IPS-18a (cell line): ENCODE data around the gene IRX3.

Experiments used
- H3K27ac ChIP-seq: one replicate; pipeline ENCODE4 v1.5.1; 2013; ENCODE audit warnings: low read length
- H3K27me3 ChIP-seq: one replicate; pipeline ENCODE4 v1.6.1; 2013; ENCODE audit warnings: mild to moderate bottlenecking, low read length; ENCODE audit not compliant: control insufficient read depth, insufficient read depth
- H3K36me3 ChIP-seq: one replicate; pipeline ENCODE4 v1.6.1; 2013; ENCODE audit warnings: low read depth, low read length; ENCODE audit not compliant: control insufficient read depth
- H3K4me1 ChIP-seq: one replicate; pipeline ENCODE4 v1.6.1; 2013; ENCODE audit warnings: low read depth, low read length; ENCODE audit not compliant: control insufficient read depth
- H3K4me3 ChIP-seq: one replicate; pipeline ENCODE4 v1.5.1; 2013; ENCODE audit warnings: low read length
- H3K9ac ChIP-seq: one replicate; pipeline ENCODE4 v1.6.1; 2013; ENCODE audit warnings: mild to moderate bottlenecking, low read length, moderate library complexity
- H3K9me3 ChIP-seq: one replicate; pipeline ENCODE4 v1.6.1; 2013; ENCODE audit warnings: low read depth, low read length; ENCODE audit not compliant: control insufficient read depth

IRX3 gene

DNA sequence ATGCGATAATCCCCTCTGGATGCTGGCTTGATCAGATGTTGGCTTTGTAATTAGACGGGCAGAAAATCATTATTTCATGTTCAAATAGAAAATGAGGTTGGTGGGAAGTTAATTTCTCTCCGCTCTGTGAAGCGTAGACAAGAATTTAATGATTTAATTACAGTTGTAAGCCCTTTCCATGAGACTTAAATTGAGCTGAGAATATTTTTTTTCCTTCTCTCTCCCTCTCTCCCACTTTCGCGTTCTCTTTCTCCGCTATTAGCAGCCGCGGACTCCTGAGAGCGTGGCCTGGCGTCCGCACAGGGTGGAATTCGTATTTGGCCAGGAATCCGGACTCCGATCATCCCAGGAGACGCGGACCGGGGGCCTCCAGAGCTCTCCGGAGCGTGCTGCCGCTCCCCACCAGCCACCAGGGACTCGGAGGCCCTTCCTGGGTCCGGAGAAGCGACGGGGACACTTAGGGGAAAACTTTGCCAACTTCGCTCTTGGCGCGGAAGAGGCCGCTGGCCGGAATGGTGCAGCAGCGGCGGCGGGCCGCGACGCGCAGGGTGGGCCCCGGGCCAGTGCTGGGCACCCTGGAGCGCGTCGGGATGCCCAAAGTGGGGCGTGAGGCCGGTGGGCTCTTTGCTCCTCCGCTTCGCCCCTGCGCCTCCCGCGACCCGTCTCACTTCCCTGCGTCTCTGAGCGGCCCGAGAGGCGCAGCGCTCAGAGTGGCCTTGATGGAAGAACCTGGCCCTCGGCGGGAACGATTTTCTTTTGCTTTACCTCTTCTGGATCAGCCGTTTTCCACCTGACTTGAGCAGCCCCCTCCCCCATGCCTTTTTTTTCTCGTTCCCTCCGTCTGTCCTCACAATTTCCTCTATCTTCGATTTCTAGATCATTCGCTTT, 3.6 kb upstream of the IRX3 start:
- Histone ChIP-seq H3K36me3 (no peaks in the 10 kb centered on the region), H3K4me1 (peaks cover 20% of the 10 kb centered on the region), H3K9me3 (no peaks in the 10 kb centered on the region), H3K27me3 (peaks cover 74% of the 10 kb centered on the region), H3K27ac (no peak overlapping the region), H3K4me3 (peak overlapping the region; percentile 41), H3K9ac (no peak overlapping the region)

DNA sequence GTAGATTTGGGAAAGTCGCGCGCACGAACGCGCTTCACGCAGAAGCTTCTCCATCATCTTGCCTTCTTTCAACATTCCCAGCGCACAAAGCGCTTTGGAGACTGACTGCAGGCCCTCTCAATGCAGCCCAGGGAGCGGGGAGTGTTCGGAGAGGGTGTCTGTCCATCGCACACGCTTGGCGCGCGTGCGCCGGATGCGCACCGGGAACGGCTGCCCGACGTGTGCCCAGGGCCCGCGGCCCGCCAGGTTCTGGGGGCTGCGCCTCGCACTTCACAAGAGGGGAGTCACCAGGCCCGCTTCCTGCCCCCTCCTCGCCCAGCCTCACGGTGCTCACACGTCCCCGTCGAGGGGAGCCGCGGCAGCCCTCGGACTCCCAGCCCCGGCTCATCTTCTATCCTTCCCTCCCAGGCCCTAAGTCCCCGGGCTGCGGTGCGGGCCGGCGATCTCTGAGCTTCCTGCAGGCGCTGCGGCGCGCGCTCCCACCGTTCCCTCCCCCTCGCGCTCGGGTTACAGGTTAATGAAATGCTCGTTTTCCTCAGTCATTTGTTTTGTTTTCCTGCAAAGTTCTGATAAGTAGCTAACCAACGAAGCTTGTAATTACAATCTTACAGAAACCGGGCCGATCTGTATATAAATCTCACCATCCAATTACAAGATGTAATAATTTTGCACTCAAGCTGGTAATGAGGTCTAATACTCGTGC, 2.8 kb upstream of the IRX3 start:
- no peak overlapping the region for H3K9ac ChIP-seq
- H3K27ac ChIP-seq: no peak overlapping the region
- H3K9me3 ChIP-seq: no peaks in the 10 kb centered on the region
- H3K4me1 ChIP-seq: peaks cover 20% of the 10 kb centered on the region
- H3K36me3 ChIP-seq: no peaks in the 10 kb centered on the region
- peak overlapping the region; percentile 41 for H3K4me3 ChIP-seq
- peaks cover 82% of the 10 kb centered on the region for H3K27me3 ChIP-seq

DNA sequence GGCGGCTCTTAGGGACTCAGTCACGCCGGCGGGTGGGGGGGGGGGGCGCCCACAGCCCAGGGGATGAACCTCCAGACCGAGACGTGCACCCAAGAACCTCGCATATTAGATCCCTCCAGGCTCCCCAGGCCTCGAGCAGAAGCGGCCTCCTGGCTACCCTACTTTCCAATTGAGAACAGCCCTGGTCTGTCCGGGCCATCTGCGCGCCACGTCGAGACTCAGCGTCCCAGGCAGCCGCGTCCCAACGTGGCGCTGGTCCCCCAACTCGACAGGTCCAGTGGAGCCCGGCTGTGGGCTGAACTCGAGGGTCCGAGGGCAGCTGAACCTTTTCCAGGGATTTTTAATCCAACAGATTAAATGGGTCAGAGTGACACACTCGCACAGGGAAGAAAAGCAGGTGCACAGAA, 2.3 kb upstream of the IRX3 start:
- peak overlapping the region; percentile 41 for H3K4me3 ChIP-seq
- no peak overlapping the region for H3K9ac ChIP-seq
- no peaks in the 10 kb centered on the region for H3K9me3 ChIP-seq
- H3K27ac ChIP-seq: no peak overlapping the region
- H3K36me3 ChIP-seq: no peaks in the 10 kb centered on the region
- peaks cover 85% of the 10 kb centered on the region for H3K27me3 ChIP-seq
- peaks cover 22% of the 10 kb centered on the region for H3K4me1 ChIP-seq

DNA sequence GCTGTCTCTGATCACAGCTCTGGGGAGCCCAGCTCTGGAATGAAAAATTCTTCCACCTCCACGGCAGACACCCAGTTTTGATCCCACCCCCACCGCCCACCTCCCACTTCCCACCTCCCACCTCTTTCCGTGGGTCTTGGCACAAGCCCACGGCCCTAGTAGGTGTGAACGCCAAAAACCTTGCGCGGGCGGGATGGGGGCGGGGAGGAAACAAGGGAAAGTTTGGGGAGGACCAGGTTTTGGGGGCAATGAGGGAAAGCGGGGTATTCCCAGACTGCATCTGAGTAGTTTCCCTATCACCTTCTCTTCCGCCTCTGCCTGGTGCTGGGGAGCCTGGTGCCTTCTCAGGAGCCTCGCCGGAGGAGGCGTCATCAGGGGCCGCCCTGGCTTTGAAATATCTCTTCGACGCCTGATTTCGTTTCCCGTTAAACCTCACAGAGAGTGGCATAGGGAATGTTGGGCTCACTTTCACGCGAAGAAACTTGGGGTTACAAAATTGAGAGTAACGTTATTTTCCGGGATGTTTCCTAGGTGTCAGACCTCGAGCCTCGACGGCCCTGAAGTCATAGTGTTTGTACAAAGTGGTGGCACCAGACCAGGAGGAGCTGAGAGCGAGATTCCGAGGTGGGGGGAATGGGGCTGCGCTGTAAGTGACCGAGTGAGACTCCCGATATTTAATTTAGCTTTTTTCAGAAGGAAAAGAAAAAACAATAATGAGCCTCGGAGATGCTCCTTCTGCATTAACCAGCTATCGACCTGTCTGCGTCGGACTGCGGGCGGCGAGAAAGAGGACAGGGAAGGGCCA, 1.6 kb upstream of the IRX3 start:
- Histone ChIP-seq H3K4me3 (peak overlapping the region; percentile 91), H3K9ac (no peak overlapping the region), H3K36me3 (no peaks in the 10 kb centered on the region), H3K27me3 (peaks cover 85% of the 10 kb centered on the region), H3K27ac (no peak overlapping the region), H3K9me3 (no peaks in the 10 kb centered on the region), H3K4me1 (peaks cover 26% of the 10 kb centered on the region)

DNA sequence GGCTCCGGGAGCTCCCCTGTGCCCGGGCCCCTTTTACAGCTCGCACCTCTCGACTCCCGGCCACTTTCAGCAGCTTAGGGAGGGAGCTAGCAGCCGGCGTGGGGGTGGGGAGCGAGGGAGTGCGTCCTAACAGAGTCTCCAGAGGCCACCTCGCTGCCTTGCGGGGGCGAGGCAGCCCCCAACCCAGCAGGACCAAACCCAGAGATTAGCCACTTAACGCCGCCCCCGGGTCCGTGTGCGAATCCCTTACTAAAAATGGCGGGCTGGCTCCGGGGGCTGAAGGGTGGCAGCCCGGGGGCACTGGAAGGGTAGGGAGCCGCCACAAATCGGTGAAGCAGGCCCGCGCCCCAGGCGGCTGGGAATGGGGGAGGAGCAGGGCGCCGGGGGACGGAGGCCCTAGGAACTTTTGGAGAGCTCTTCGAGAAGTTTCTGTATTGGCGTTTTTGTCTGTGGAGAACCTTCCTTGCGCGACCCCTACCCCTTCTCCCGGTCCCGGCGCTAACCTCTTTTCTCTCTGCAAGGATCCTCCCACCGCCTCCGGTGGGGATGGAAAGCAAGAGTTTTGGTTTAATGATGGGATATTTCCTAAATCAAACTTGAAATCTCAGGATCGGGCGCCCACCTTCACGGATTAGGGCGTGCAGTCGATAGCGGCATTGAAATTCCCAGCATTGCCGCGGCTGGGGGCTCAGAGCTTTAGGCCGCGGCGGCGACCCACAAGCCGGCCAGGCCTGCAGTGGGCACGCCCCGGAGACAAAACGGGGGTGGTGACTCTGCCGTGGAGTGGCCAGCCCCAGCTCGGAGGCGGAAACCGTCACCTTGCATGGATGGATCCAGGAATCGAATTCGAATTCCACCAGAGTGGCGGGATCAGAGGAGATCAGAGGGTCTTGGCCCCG, 793 bp upstream of the IRX3 start:
- peak overlapping the region; percentile 26 for H3K9ac ChIP-seq
- H3K27ac ChIP-seq: no peak overlapping the region
- no peaks in the 10 kb centered on the region for H3K36me3 ChIP-seq
- no peaks in the 10 kb centered on the region for H3K9me3 ChIP-seq
- peaks cover 29% of the 10 kb centered on the region for H3K4me1 ChIP-seq
- H3K4me3 ChIP-seq: peak overlapping the region; percentile 91
- peaks cover 85% of the 10 kb centered on the region for H3K27me3 ChIP-seq

DNA sequence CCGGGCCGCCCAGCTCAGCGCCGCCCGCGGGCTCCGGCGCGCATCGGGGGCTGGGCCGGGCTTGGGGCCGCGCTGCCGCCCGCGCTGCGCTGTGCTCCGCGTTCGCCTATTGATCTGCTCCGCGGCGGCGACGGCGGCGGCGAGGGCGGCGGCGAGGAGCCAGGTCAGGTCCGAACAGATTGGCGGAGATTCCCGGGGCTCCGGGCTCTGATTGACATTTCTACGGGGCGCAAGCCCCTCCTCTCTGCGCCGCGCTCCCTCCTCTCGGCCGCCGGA, 559 bp downstream of the IRX3 start:
- H3K9me3 ChIP-seq: no peaks in the 10 kb centered on the region
- H3K27me3 ChIP-seq: peaks cover 85% of the 10 kb centered on the region
- H3K27ac ChIP-seq: no peak overlapping the region
- no peak overlapping the region for H3K9ac ChIP-seq
- H3K4me3 ChIP-seq: peak overlapping the region; percentile 91
- no peaks in the 10 kb centered on the region for H3K36me3 ChIP-seq
- peaks cover 23% of the 10 kb centered on the region for H3K4me1 ChIP-seq

DNA sequence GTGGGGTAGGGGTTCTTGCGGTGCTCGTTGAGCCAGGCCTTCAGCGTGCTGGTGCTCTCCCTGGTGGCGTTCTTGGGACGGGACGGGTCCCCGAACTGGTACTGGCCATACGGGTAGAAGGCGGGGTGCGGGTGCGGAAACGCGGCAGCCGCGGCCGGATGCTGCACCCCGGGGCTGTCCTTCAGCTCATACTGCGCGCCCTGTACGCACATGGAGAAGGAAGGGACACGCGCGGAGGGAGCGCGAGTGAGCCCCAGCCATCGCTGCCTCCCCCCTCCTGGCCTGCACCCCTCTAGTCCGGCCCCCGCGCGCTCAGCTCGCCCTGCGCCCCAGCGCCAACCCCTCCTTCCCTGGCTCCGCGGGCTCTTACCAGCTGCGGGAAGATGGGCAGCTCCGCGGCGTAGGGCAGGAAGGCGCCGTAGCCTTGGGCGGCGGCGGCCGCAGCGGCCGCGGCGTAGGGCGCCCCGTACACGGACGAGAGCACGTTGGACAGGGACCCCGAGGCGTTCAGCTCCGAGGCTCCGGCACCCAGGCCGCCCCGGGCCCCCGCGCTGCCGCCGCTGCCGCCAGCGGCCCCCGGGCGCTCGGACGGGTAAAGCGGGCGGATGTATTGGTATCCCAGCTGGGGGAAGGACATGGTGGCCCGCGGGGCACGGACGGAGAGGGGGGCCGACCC, 1.0 kb downstream of the IRX3 start:
- peaks cover 85% of the 10 kb centered on the region for H3K27me3 ChIP-seq
- no peaks in the 10 kb centered on the region for H3K9me3 ChIP-seq
- no peaks in the 10 kb centered on the region for H3K36me3 ChIP-seq
- no peak overlapping the region for H3K9ac ChIP-seq
- H3K4me3 ChIP-seq: peak overlapping the region; percentile 91
- H3K4me1 ChIP-seq: peaks cover 19% of the 10 kb centered on the region
- no peak overlapping the region for H3K27ac ChIP-seq

DNA sequence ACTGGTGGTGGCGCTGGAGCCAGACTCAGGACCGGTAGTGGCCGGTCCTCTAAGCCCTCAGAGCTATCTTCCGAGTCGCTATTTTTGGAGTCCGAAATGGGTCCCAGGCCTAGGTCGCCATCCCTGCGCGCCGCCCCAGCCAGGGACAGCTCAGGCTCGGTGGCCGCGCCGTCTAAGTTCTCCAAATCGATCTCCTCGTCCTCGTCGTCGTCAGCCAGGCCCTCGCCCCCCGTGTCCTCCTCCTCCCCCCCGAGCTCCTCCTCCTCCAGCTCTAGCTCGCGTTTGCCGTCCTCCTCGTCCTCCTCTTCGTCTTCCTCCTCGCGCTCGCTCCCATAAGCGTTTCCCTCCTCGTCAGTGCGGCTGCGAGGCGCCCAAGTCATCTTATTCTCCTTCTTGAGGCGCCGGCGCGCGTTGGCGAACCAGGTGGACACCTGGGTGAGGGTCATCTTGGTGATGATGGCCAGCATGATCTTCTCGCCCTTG, 1.6 kb downstream of the IRX3 start:
- H3K4me1 ChIP-seq: peaks cover 16% of the 10 kb centered on the region
- H3K4me3 ChIP-seq: peak overlapping the region; percentile 91
- H3K9ac ChIP-seq: no peak overlapping the region
- H3K27me3 ChIP-seq: peaks cover 85% of the 10 kb centered on the region
- no peak overlapping the region for H3K27ac ChIP-seq
- no peaks in the 10 kb centered on the region for H3K36me3 ChIP-seq
- no peaks in the 10 kb centered on the region for H3K9me3 ChIP-seq

DNA sequence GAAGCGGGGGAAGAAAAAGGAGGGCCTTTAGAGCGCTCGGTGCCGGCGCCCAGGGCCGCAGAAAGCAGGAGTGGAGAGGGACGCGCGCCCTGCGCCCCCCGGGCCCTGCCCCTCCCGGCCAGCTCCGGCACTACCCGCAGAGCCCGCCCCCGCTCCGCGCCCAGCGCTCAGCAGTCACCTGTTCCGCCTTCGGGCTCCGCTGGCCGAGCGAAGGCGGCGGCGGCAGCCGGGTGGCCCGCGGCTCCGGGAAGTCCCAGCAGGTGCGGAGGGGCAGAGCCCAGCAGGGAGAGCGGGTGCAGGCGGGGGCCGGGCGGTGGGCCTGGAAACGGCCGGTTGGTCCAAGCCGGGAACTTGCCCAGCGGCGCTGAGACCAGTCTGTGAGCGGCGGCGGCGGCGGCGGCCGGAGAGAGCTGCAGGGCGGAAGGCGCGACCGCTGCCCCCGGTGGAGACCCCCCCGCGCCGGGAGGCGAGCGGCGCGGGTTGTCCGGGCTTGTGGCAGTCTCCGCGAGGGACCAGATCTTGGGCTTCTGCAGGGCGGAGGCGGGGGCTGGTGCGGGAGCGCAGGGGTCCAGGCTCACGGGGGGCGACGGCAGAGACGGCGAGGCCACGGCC, 2.2 kb downstream of the IRX3 start:
- no peak overlapping the region for H3K27ac ChIP-seq
- peak overlapping the region; percentile 91 for H3K4me3 ChIP-seq

DNA sequence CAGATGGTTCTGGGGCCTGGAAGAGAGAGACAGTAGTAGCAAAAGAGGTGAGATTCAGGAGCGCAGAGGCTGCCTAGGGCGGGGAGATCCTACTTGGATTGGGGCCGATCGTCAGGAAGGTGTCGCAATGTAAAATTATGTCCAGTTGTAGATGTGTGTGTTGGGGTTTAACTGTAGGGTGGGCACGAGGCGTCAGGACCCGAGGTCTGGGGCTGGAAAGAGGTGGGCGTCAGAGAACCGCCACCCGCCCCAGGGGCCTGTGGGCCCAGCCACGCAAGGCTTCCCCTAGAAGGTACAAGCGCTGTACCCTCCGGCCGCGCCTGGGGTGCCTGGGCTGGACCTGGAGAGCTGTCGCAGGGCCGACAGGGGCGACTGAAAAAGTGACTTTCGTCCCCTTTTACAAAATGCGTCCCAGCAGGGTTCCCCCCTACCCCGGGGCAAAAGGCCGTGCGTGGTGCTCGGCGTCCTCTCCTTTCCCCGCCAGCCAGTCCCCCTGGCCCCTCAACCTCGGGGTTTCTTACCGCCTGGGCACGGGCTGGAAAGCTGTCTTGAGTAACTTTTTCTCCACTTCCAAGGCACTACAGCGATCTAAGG, 2.8 kb downstream of the IRX3 start:
- Histone ChIP-seq H3K4me1 (peaks cover 12% of the 10 kb centered on the region), H3K27ac (no peak overlapping the region), H3K9ac (no peak overlapping the region), H3K9me3 (no peaks in the 10 kb centered on the region), H3K36me3 (no peaks in the 10 kb centered on the region), H3K27me3 (peaks cover 85% of the 10 kb centered on the region), H3K4me3 (peak overlapping the region; percentile 91)

More for the DNA sequence above, 2.2 kb downstream of the IRX3 start:
- Histone ChIP-seq H3K4me1 (peaks cover 12% of the 10 kb centered on the region), H3K9ac (no peak overlapping the region), H3K9me3 (no peaks in the 10 kb centered on the region), H3K27me3 (peaks cover 85% of the 10 kb centered on the region), H3K36me3 (no peaks in the 10 kb centered on the region)
